ENCODE data around the gene RABEP1. TPM values are rescaled to one million over a fixed set of nuclear protein-coding genes. Genes with fewer than 3 reads are reported as not detected.
A peak's percentile ranks its signal among the peaks of the same experiment; 100 is the strongest.

The RABEP1 gene
- total and polyA plus RNA-seq, 12 donors: 19.5 to 69.1 (median 56.8) TPM

GRCh38 chr17:5272322-5272721 lies 9.8 kb upstream of the RABEP1 start:
- WGBS, 2 donors: 81 to 86% methylated on average over 6 of the region's 6 CpGs
- TF ChIP-seq CTCF (IDR thresholded peaks at IDR 0.05): no peak
- no peak for ATAC-seq

DNA sequence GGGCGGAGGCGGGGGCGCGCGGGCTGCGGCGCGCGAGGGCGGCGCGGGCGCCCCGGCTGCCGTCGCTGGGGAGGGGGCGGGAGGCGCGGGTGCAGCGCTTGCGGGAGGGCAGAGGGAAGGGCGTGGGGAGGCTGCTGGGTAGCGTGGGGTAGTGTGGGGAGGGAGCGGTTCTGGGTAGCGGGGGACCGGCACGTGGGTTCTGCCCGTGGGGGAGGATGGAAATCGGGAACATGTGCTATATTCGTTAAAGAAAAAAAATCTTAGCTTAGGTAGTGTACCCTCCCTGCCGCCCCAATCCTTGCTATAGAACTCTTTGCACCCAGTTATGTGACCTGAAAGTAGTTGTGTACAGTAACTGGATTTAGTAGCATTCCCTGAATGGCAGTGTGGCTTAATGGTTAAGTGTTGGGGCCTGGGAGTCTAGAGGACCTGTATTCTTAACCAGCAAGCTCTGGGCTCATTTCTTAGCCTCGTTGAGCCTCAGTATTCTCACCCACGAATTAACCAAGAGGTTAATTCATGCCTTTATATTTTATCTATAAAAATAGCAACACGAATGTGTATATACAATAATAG lies 646 bp downstream of the RABEP1 start:
- no peak for TF ChIP-seq CTCF (IDR thresholded peaks at IDR 0.05)
- intact Hi-C loops (cut with DNase I): loop anchor here in 1 of 10 donors (5.0 kb wide), 1 partner anchor 90 kb away; the partner anchor contains the start of gene ZNF594
- no peaks in the 10 kb centered on the region for H3K36me3 ChIP-seq
- DNase-seq: peak; percentile 20 to 38
- H3K4me1 ChIP-seq: peaks cover 0 to 43% (median 32%) of the 10 kb centered on the region in 9 donors
- no peaks in the 10 kb centered on the region for H3K9me3 ChIP-seq
- ATAC-seq: peak in 6 of 8 donors; percentile 20 to 43 (median 42)
- WGBS, 2 donors: 2% methylated on average over 30 to 34 of the region's 34 CpGs
- H3K27me3 ChIP-seq: no peaks in the 10 kb centered on the region
- peak overlapping the region in 8 of 10 donors; percentile 54 to 96 (median 95) for H3K27ac ChIP-seq
- peak overlapping the region; percentile 40 to 91 (median 78) for H3K4me3 ChIP-seq

More at GRCh38 chr17:5272322-5272721, 9.8 kb upstream of the RABEP1 start:
- Histone ChIP-seq H3K4me1 (no peaks in the 10 kb centered on the region), H3K36me3 (no peaks in the 10 kb centered on the region), H3K27ac (no peak overlapping the region), H3K9me3 (peaks cover 0 to 5% (median 0%) of the 10 kb centered on the region in 11 donors), H3K4me3 (no peak overlapping the region), H3K27me3 (no peaks in the 10 kb centered on the region)
- no peak for DNase-seq
- intact Hi-C loops (cut with DNase I): no loop called here

- H3K4me3 ChIP-seq: peak overlapping the region in 7 of 10 donors; percentile 64 to 91 (median 76)
- peaks cover 0 to 47% (median 34%) of the 10 kb centered on the region in 9 donors for H3K4me1 ChIP-seq
- intact Hi-C loops (cut with DNase I): loop anchor here in 1 of 10 donors (5.0 kb wide), 1 partner anchor 91 kb away; the partner anchor contains the start of gene ZNF594
- DNase-seq (no peak), ATAC-seq (no peak)
- WGBS, 2 donors: 33 to 44% methylated on average over 5 of the region's 5 CpGs
- H3K36me3 ChIP-seq: no peaks in the 10 kb centered on the region
- no peaks in the 10 kb centered on the region for H3K27me3 ChIP-seq
- H3K27ac ChIP-seq: peak overlapping the region in 5 of 10 donors; percentile 54 to 96 (median 72)
- TF ChIP-seq CTCF (IDR thresholded peaks at IDR 0.05): no peak
- no peaks in the 10 kb centered on the region for H3K9me3 ChIP-seq
Observed at GRCh38 chr17:5283571-5284315, 1.7 kb downstream of the RABEP1 start.

- Histone ChIP-seq H3K27ac (peak overlapping the region in 1 of 10 donors; percentile 95), H3K36me3 (no peaks in the 10 kb centered on the region), H3K4me3 (no peak overlapping the region), H3K27me3 (no peaks in the 10 kb centered on the region), H3K9me3 (no peaks in the 10 kb centered on the region), H3K4me1 (peaks cover 0 to 55% (median 42%) of the 10 kb centered on the region in 9 donors)
- intact Hi-C loops (cut with DNase I): loop anchor here in 1 of 10 donors (5.0 kb wide), 1 partner anchor 92 kb away; the partner anchor contains the start of gene ZNF594
- ATAC-seq: no peak
- no peak for TF ChIP-seq CTCF (IDR thresholded peaks at IDR 0.05)
- no peak for DNase-seq
- WGBS, 2 donors: 67 to 68% methylated on average over 7 of the region's 7 CpGs
Observed at GRCh38 chr17:5284681-5285080, 2.6 kb downstream of the RABEP1 start.

Data from heart right ventricle (tissue), 16 donors.